NB4 (cell line): ENCODE results near the gene SULF2.

Source experiments
- DNase-seq: peaks from one replicate; pipeline ENCODE4 v3.0.0; 2010; ENCODE audit warnings: low read depth
- H3K4me3 ChIP-seq: one replicate; pipeline ENCODE4 v1.5.1; 2011; ENCODE audit warnings: mild to moderate bottlenecking, low read depth, low read length, moderate library complexity
- MYC ChIP-seq: IDR thresholded peaks from 2 replicates; pipeline ENCODE4 v1.6.1; 2011; ENCODE audit warnings: low read depth, low read length
- POLR2A ChIP-seq: IDR thresholded peaks from 2 replicates; pipeline ENCODE4 v1.6.1; 2011; ENCODE audit warnings: mild to moderate bottlenecking; ENCODE audit not compliant: insufficient read length; ENCODE audit errors: extremely low read depth
- TF ChIP-seq, protein P1 (sequence below): IDR thresholded peaks from one replicate; pipeline ENCODE4 v1.5.1; 2012; ENCODE audit warnings: low read depth, low read length
- TF ChIP-seq, protein P2 (sequence below): IDR thresholded peaks from 2 replicates; pipeline ENCODE4 v1.6.1; 2011; ENCODE audit warnings: low read depth, low read length

SULF2 gene

DNA sequence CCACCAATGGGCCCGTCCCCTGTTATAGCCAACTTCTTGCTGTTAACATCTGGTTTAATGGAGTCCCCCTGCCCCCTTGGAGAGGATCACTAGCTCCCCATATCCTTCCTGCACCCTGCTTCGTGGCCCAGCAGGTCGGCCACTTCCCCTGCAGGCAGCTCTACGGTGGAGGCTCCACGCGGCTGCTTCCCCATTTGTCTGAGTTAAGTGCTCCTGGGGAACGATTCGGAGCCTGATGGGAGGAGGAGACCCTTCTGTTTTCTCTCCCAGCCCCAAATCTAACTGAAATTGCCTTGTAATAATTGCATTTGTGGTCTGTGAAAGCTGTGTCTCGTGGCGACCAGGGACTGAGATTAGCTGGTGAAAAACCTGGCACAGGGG lies 74.6 kb downstream of the SULF2 start:
- TF ChIP-seq MYC (peak; percentile 54), POLR2A (no peak)
- TF ChIP-seq, protein P1, sequence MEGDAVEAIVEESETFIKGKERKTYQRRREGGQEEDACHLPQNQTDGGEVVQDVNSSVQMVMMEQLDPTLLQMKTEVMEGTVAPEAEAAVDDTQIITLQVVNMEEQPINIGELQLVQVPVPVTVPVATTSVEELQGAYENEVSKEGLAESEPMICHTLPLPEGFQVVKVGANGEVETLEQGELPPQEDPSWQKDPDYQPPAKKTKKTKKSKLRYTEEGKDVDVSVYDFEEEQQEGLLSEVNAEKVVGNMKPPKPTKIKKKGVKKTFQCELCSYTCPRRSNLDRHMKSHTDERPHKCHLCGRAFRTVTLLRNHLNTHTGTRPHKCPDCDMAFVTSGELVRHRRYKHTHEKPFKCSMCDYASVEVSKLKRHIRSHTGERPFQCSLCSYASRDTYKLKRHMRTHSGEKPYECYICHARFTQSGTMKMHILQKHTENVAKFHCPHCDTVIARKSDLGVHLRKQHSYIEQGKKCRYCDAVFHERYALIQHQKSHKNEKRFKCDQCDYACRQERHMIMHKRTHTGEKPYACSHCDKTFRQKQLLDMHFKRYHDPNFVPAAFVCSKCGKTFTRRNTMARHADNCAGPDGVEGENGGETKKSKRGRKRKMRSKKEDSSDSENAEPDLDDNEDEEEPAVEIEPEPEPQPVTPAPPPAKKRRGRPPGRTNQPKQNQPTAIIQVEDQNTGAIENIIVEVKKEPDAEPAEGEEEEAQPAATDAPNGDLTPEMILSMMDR = no peak
- TF ChIP-seq, protein P2, sequence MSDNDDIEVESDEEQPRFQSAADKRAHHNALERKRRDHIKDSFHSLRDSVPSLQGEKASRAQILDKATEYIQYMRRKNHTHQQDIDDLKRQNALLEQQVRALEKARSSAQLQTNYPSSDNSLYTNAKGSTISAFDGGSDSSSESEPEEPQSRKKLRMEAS = peak; percentile 47
- no peak overlapping the region for H3K4me3 ChIP-seq
- DNase-seq = peak; percentile 59

DNA sequence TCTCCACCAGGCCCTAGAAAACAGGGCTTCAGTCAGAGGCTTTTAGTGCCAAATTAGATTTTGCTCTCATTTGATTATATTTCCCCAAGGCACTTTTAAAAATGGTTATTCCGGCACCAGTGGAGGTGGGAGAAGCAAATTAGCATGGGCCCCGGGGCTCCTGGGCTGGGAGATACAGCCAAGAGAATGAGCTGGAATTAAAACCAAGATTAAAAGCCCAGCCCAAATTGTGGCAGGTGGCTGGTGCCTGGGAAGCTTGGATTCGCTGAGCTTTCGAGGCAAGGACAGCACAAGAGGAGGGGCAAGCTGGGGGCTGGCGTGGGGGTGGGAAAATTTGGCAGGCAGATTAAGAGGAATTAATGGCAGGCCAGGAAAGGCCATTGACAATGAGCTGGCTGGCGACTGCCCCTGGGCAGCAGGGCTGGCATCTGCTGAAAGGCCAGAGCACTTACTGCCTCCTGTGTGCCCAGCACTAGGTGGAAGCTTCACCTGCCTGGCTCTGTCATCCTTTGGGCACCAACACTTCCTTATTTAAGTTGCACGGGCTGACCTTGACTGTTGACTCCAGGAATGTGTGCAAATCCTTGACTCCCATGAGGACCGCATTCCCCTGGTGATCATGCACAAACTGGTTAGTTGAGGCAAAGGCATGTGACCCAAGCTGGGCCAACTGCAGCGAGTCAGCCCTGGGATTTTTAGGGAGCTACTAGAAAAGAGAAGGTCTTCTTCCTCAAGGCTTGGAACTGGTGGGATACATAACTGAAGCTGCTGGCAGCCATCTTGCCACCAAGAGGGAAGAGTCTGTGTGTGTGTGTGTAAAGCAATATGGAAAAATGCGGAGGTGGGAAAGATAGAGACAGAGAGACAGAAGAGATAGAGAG lies 76.1 kb downstream of the SULF2 start:
- no peak for DNase-seq
- no peak for TF ChIP-seq MYC
- TF ChIP-seq POLR2A = no peak
- TF ChIP-seq, protein P1 = no peak
- TF ChIP-seq, protein P2 = no peak
- no peak overlapping the region for H3K4me3 ChIP-seq

DNA sequence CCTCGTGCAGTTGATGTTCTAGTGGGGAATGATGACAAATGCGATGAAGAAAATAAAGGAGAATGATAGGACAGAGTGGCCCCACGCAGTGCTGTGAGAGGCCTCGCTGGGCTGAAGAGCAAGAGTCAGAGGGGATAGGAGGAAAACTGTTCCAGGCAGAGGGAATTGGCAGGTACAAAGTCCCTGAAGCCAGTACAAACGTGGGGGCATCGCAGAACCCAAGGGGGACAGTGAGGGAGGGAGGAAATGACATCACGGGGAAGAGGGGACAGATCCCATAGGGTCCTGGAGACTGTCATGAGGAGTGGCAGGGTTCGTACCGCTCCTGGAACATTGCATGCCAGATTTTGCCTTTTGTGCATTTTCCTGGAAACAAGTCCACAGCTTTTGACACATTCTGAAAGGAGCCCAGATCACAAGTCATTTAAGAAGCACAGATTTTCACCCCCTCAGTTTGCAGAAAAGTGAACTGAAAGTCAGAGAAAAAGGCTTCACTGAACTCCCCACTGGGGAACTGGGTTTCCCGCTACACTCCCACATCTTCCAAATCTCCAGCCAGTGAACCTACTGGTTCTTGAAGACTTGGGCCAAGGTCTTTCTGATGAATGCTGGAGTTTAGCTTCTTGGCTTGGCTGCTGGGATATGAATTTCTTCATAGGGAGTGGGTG lies 77.0 kb downstream of the SULF2 start:
- H3K4me3 ChIP-seq = no peak overlapping the region
- no peak for DNase-seq
- TF ChIP-seq, protein P1 = no peak
- TF ChIP-seq, protein P2 = no peak
- no peak for TF ChIP-seq POLR2A
- TF ChIP-seq MYC = no peak

DNA sequence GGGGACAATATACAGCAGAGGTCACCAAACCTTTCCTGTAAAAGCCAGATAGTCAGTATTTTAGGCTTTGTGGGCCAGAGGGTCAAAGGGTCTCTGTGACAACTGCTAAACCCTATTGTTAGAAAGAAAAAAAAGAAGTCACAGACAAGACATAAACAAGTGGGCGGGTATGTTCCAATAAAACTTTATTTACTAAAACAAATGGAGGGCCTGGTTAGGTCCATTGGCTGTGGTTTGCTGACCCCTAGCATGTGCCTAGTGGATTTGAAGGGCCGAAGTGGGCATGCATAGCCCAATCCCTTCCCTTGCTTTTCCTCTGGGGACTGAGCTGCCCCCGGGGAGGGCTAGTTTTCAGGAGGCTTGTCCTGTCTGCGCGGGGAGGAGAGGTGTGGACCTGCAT lies 78.9 kb downstream of the SULF2 start:
- no peak for DNase-seq
- no peak for TF ChIP-seq POLR2A
- TF ChIP-seq, protein P1 = no peak
- TF ChIP-seq MYC = no peak
- TF ChIP-seq, protein P2 = no peak
- no peak overlapping the region for H3K4me3 ChIP-seq

DNA sequence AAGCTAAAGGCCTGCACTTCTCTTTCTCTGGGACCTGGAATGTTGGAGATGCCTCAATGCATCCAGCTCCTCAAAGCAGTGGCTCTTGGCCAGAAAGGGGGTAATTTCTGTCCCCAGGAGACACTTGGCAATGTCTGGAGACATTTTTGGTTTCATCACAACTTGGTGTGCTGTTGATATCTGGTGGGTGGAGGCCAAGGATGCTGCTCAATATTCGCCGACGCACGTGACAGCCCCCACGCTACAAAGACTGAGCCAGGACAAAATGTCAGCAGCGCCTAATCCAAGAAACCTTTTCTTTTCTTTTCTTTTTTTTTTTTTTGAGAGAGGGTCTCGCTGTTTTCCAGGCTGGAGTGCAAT lies 79.8 kb downstream of the SULF2 start:
- no peak overlapping the region for H3K4me3 ChIP-seq
- DNase-seq = no peak
- TF ChIP-seq POLR2A = no peak
- TF ChIP-seq MYC = no peak
- TF ChIP-seq, protein P2 = no peak
- TF ChIP-seq, protein P1 = no peak
